ENCODE measurements around the gene POLA1. TPM values are rescaled to one million over a fixed set of nuclear protein-coding genes. Genes with fewer than 3 reads are reported as not detected.

The POLA1 gene
- total and polyA plus RNA-seq, 2 donors = 7.2 to 37.9 TPM

DNA sequence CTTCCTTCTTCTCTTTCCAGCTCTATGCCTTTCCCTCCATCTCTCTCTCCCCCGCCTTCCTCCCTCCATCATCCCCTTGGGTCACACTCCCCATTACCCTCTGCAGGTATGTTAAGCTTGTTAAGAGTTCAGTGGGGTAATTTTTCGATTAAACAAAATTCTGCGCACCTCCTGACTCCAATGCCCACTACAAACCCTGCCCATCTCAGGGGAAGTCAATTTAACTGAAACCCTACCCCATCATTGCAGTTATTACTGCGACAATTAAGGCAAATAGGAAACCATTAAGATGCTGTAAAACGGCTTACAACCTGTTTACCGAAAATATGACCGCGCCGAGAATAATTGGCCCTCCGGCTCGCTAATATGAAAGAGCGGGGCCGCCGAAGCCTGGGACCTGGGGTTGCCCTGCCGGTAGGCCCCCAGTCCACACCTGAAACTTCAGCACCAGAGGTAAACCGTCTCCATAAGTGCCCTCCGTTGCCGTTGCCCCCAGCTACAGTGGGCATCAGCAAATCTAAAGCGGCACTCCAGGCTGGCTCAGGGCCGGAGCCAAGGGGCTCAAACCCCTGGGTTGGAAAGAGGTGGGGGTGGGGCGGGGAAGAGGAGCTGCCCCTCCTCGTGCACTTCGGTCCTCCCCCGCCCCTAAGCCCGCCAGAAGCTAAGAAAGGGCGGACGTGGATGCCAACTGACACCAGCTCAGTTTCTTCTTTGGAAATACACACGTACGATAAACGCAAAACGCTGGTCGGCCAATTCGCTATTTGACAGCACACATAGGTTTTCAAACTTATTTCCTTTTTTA, 317.3 kb downstream of the POLA1 start:
- Histone ChIP-seq H3K36me3 (ENCODE audit: insufficient read depth) (no peaks in the 10 kb centered on the region), H3K4me1 (ENCODE audit: insufficient read depth) (peaks cover 2% of the 10 kb centered on the region), H3K27ac (ENCODE audit: low read depth) (no peak overlapping the region), H3K4me3 (ENCODE audit: low read depth, low read length) (no peak overlapping the region)
- no peak for DNase-seq (ENCODE audit: extremely low spot score)
- WGBS = 8% methylated on average over 33 of the region's 33 CpGs

DNA sequence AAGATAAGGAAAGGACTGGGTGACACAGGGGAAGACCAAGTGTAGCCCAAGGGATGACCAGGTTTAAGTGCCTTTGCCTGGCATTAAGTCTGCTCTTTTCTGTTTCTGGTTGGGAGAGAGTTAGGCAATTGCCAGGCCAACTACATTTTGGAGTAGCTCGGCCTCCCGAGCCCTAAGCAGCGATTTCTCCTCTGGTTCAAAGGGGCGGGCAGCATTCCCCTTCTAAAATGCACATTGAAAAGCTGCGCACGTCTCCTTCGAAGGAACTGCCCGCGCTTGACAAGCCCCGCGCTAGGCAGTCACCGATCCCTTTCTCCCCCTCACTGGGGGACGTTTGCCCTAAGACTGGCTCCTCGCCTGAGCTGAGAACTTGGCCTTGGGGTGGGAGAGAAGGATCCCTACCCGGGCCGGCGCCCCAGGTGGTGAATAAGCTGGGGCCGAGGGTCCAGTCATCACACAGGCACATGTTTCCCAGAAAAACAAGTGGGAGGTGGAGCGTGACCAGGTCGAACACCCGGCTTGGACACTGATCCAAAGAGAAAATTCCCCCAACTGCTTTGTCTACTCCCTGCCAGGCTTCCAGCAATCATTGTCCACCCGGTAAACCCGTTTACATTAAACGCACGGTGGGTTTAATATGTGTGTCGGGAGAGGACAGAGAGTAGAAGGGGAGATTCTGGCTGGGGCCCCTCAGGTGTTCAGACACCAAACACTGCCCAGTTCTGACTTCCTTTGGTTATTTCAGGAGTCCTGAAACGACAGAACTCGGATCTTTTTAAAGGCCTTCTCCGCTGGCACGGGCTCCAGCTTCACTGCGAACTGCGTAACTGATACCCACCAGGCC, 318.1 kb downstream of the POLA1 start:
- DNase-seq (ENCODE audit: extremely low spot score) = no peak
- Histone ChIP-seq H3K27ac (ENCODE audit: low read depth) (no peak overlapping the region), H3K4me3 (ENCODE audit: low read depth, low read length) (no peak overlapping the region), H3K36me3 (ENCODE audit: insufficient read depth) (no peaks in the 10 kb centered on the region), H3K4me1 (ENCODE audit: insufficient read depth) (peaks cover 2% of the 10 kb centered on the region)
- WGBS = 8% methylated on average over 32 of the region's 32 CpGs

DNA sequence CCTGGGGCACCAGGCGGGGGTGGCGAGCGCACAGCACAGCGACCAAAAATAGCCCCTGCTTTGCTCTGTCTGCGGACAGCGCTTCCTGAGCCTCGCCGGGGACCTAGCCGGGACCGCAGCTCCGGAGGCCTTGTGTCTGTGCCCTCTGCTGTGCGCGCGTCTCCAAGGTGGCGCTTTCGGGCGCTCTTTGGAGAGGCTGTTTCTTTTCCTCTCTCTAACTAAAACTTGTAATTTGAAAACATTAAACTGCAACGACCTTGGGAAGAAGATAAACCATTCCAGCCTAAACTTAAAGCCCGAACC, 318.7 kb downstream of the POLA1 start:
- DNase-seq (ENCODE audit: extremely low spot score) = no peak

DNA sequence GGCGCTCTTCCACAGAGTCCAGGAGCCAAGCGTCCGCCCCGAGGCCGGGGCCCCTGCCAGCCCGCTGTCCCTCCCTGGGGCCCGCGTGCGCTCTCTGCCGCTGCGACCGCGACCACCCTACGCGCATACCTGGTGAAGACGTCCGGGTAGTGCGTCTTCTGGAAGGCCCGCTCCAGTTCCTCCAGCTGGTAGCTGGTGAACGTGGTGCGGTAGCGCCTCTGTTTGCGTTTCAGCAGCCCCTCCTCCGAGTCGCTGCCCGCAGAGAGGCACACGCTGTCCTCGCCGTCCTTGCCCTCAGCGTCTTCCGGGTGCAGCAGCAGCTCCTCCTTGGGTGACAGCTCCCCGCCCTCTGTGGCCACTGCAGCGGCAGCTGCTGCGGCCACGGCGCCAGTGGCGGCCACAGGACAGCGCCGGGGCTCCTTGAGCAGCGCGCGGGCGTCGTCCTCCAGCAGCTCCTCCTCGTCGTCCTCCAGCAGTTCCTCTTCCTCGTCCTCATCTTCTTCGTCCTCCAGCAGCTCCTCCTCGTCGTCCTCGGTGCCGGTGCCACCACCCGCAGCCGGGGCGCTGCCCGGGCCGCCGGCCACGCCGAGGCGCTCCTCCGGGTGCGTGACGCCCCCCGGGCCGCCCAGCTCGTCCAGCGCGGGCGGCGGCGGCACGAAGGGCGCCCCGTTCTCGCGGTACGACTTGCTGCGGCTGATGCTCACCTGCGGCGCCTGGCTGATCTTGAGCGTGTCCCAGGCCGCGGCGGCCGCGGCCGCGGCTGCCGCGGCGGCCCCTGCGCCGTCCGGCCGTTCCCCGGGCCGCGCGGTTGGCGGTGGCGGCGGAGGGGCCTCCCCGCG, 319.3 kb downstream of the POLA1 start:
- Histone ChIP-seq H3K27ac (ENCODE audit: low read depth) (no peak overlapping the region), H3K4me3 (ENCODE audit: low read depth, low read length) (peak overlapping the region; percentile 37), H3K4me1 (ENCODE audit: insufficient read depth) (peaks cover 2% of the 10 kb centered on the region), H3K36me3 (ENCODE audit: insufficient read depth) (no peaks in the 10 kb centered on the region)
- DNase-seq (ENCODE audit: extremely low spot score) = no peak
- under 1% methylated on average over 105 of the region's 105 CpGs for WGBS

More for the DNA sequence above, 318.7 kb downstream of the POLA1 start:
- no peaks in the 10 kb centered on the region for H3K36me3 ChIP-seq (ENCODE audit: insufficient read depth)
- 3% methylated on average over 19 of the region's 19 CpGs for WGBS
- H3K27ac ChIP-seq (ENCODE audit: low read depth) = no peak overlapping the region
- peaks cover 2% of the 10 kb centered on the region for H3K4me1 ChIP-seq (ENCODE audit: insufficient read depth)
- no peak overlapping the region for H3K4me3 ChIP-seq (ENCODE audit: low read depth, low read length)

DNA sequence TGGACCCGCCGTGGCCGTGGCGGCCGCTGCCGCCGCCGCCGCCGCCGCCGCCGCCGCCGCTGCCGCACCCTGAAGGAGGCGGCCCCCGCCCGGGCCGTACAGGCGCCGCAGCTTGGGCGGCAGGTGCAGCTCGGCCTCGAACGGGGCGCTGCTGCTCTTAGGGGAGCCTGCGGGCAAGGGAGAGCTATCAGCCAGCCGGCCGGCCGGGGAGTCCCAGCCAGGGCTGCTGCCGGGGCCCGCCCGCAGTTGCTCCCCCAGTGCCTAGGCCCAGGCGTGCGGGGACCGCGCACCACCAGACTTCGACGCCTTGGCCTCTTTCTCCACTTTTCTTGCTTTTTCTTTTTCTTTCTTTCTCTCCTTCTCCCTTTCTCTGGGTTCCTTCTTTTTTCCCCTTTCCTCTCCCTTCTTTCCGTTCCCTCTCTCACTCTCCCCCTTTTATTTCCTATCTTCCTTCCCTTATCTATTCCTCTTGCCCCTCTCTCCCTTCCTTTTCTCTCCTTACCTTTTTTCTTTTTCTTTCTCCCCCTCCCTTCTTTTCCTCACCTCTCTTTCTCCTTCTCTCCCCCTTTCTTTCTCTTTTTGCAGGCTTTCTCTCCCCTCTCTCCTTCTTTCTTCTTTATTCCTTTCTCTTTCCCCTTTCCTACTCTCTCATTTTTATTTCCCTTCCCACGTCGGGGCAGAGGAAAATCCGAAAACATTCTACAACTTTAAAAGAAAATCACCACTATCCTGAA, 320.1 kb downstream of the POLA1 start:
- H3K27ac ChIP-seq (ENCODE audit: low read depth) = no peak overlapping the region
- peak overlapping the region; percentile 37 for H3K4me3 ChIP-seq (ENCODE audit: low read depth, low read length)

DNA sequence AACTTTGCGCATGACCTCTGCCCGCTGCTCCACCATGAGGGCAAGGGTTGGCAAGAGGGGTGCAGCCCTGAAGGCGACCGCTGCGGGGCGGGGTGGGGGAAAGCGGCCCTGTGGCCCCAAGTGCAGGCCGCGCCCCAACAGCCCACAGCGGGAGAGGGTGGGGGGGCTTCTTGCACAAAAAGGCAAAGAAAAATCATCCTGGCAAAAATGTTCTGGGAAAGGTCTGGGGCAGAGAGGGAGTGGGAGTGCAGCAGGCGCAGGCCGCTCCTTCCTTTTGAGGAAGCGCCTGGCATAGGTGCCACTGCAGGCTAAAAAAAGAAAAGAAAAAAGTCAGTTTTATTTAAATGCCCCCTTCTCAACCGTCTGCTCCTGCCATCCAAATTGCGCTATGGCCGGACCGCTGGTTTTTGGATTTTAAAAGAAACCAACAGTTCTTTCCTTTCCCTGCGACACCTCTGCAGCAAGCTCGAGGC, 320.7 kb downstream of the POLA1 start:
- WGBS = 33% methylated on average over 19 of the region's 19 CpGs
- no peak overlapping the region for H3K4me3 ChIP-seq (ENCODE audit: low read depth, low read length)
- H3K27ac ChIP-seq (ENCODE audit: low read depth) = no peak overlapping the region
- DNase-seq (ENCODE audit: extremely low spot score) = no peak
- H3K36me3 ChIP-seq (ENCODE audit: insufficient read depth) = no peaks in the 10 kb centered on the region
- H3K4me1 ChIP-seq (ENCODE audit: insufficient read depth) = peaks cover 2% of the 10 kb centered on the region

More for the DNA sequence above, 320.1 kb downstream of the POLA1 start:
- 4% methylated on average over 28 of the region's 44 CpGs for WGBS
- Histone ChIP-seq H3K4me1 (ENCODE audit: insufficient read depth) (peaks cover 2% of the 10 kb centered on the region), H3K36me3 (ENCODE audit: insufficient read depth) (no peaks in the 10 kb centered on the region)
- DNase-seq (ENCODE audit: extremely low spot score) = no peak

DNA sequence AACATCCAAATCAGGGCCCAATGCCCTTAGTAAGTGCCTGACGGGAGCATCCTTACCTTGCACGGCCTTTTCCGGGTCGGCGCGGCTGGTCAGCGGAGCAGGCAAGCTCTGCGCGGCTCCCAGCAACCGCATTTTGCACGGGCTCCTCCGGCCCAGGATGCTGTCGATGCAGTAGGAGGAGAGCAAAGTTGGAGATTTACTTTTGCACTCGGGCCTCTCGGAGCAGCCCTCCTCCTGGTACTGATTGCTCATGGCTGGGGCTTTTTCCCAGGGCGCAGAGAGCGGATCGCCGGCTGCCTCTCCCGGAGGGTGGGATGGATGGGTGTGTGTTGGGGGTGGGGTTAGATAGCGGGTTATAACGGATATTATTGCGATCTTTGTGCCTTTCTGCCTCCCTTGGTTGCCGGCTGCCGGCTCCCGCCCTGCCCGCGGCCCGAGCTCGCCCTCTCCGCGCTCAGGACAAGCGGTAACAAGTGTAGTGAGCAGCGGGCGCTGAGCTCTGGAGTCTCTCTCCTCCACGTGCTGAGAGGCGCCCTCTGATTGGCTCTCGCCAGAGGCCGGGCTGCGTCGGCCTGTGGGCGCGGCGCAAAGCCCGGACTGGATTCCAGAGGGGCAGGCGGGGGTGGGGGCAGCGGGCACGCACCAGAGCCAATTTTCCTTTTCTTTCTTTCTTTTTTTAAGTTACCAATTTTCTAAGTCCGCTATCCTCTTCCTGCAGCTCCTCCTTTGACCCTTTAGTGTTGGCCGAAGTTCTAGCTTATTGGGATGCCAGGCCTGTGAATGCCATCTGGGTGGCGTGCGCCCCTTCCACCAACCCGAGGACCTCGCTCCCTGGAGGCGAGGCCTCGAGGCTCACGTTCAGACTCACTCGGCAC, 322.0 kb downstream of the POLA1 start, which contains the start of gene ARX:
TSS of gene ARX (minus strand) at position 480 of the 875 bp plus-strand sequence. CDS start at position 252, 228 bp downstream.
- Histone ChIP-seq H3K36me3 (ENCODE audit: insufficient read depth) (no peaks in the 10 kb centered on the region), H3K4me3 (ENCODE audit: low read depth, low read length) (no peak within 1 kb of the TSS), H3K4me1 (ENCODE audit: insufficient read depth) (peaks cover 2% of the 10 kb centered on the region), H3K27ac (ENCODE audit: low read depth) (no peak within 1 kb of the TSS)
- WGBS = 6% methylated on average over 57 of the region's 58 CpGs
- no peak for DNase-seq (ENCODE audit: extremely low spot score)

DNA sequence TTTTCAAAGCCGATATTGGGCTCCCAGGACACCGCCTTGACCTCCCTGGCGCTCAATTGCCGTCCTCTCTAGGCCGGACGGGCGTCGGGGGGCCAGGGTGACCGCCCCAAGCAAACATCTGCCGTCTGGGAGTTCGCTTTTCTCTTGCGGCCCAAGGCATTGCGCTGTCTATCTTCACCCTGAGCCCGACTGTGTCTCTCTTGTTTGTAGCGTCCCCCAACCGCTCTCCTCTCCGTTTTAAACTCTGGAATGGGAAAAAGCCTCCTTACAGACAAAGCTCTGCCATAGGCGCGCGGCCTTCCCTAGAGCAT, 322.6 kb downstream of the POLA1 start:
- WGBS = 35% methylated on average over 20 of the region's 20 CpGs
- Histone ChIP-seq H3K4me3 (ENCODE audit: low read depth, low read length) (no peak overlapping the region), H3K4me1 (ENCODE audit: insufficient read depth) (peaks cover 2% of the 10 kb centered on the region), H3K36me3 (ENCODE audit: insufficient read depth) (no peaks in the 10 kb centered on the region), H3K27ac (ENCODE audit: low read depth) (no peak overlapping the region)
- DNase-seq (ENCODE audit: extremely low spot score) = no peak

DNA sequence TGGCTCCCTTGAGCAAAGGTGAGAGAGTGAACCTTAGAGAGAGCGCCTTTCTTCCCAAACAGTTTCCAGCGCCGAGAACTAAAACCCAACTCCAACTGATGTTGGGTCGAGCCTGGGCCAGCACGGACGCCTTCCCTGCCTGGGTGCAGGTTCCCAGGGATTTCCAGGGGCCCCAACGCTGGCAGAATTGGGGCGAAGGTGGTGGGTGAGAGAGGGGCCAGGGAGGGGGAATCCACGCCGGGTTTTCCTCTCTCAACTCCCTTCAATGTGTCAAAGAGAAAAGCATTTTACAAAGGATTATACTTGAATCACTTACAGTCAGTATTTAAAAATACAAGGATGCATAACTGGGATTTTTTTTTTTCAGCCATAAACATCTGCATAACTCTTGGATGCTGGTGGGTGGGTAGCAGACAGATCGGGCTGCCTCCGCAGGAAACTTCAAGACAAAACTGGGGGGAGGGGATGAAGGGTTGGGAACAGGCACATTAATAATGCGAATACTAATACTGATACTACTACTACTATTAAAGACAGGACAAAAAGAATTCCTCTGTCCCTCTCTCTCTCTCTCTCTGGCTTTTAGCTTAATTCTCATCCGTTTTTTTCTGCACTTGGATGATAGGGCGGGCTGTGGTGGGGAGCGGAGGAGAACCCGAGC, 323.4 kb downstream of the POLA1 start:
- H3K27ac ChIP-seq (ENCODE audit: low read depth) = no peak overlapping the region

DNA sequence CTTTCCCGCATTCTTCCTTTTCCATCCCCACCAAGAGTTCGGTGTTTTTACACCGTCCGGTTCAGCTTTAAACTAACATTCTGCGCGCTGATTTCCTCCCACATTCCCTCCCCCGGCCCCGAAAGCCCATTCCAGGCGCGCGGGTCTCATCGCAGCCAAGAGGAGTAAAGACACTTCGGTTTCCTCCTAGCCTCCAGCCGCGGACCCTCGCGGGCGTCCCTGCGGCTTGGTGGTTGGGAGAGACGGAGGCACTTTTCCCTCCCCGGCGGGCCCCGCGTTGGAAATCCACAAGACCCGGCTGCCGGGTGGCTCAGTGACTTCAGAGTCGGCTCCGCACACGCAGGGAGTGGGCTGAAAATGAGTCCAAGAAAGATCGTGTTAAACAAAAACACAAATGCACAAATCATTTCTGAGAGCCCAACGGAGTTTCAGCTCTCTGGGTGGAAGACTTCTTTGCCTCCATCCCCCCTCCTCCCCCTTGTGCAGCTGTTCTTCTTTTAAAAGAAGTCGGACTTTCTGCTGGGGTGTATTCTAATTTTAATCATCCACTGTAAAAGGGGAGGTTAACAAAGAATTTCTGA, 324.0 kb downstream of the POLA1 start:
- Histone ChIP-seq H3K4me1 (ENCODE audit: insufficient read depth) (peaks cover 2% of the 10 kb centered on the region), H3K4me3 (ENCODE audit: low read depth, low read length) (no peak overlapping the region), H3K36me3 (ENCODE audit: insufficient read depth) (no peaks in the 10 kb centered on the region), H3K27ac (ENCODE audit: low read depth) (no peak overlapping the region)
- no peak for DNase-seq (ENCODE audit: extremely low spot score)
- 5% methylated on average over 32 of the region's 32 CpGs for WGBS

More for the DNA sequence above, 323.4 kb downstream of the POLA1 start:
- WGBS = 30% methylated on average over 17 of the region's 17 CpGs
- DNase-seq (ENCODE audit: extremely low spot score) = no peak
- Histone ChIP-seq H3K4me3 (ENCODE audit: low read depth, low read length) (no peak overlapping the region), H3K4me1 (ENCODE audit: insufficient read depth) (peaks cover 2% of the 10 kb centered on the region), H3K36me3 (ENCODE audit: insufficient read depth) (no peaks in the 10 kb centered on the region)

DNA sequence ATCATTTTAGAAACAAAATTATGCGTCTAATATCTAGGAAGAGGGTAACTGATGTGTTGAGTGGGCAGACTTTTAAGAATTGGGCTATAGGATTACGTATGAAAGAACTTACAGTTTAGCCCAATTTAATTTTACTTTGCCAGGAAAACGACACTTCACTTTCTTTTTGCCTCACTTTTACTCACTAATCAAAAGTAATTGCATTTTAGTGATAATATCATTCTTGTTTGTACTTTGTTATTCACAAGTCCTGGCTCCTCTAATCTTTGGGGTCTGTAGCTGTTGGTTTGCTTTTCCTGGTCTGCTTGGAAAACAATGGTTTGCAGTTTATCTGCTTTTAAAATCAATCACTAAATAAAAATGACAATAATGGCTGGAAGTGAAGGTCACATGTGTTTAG, 325.0 kb downstream of the POLA1 start:
- no peak for DNase-seq (ENCODE audit: extremely low spot score)

More for the DNA sequence above, 325.0 kb downstream of the POLA1 start:
- Histone ChIP-seq H3K4me1 (ENCODE audit: insufficient read depth) (peaks cover under 1% of the 10 kb centered on the region), H3K4me3 (ENCODE audit: low read depth, low read length) (no peak overlapping the region), H3K36me3 (ENCODE audit: insufficient read depth) (no peaks in the 10 kb centered on the region), H3K27ac (ENCODE audit: low read depth) (no peak overlapping the region)
- 25% methylated on average over 3 of the region's 3 CpGs for WGBS

Measured in urinary bladder (tissue), 4 donors.